G401 (cell line): Measurements from ENCODE around the gene POM121L2. TPM values are rescaled to one million over a fixed set of nuclear protein-coding genes. Genes with fewer than 3 reads are reported as not detected.
"Not testable (repeated sequence)": the region's sequence is repeated elsewhere in the genome, so short reads cannot be mapped to it uniquely, and the experiment has no call there.

Experiments
- DNase-seq: peaks from one replicate; pipeline ENCODE4 v3.0.0-alpha.2; 2015; ENCODE audit warnings: low spot score
- in situ Hi-C: cut with HindIII; loops from 2 replicates; pipeline ENCODE4 v1.10.0; 2016; ENCODE audit warnings: low sequenced_read_pairs, mixed read lengths
- total RNA-seq: library from RNA; depleted of rRNA; stranded (reverse); fragments of >200 nt; shearing (Covaris generic); gene quantifications from 2 replicates; pipeline ENCODE4 v1.2.3, GENCODE V29; 2014; rRNA removed

Gene POM121L2
- total RNA-seq, 1 experiment from 2014 or later = not detected

DNA sequence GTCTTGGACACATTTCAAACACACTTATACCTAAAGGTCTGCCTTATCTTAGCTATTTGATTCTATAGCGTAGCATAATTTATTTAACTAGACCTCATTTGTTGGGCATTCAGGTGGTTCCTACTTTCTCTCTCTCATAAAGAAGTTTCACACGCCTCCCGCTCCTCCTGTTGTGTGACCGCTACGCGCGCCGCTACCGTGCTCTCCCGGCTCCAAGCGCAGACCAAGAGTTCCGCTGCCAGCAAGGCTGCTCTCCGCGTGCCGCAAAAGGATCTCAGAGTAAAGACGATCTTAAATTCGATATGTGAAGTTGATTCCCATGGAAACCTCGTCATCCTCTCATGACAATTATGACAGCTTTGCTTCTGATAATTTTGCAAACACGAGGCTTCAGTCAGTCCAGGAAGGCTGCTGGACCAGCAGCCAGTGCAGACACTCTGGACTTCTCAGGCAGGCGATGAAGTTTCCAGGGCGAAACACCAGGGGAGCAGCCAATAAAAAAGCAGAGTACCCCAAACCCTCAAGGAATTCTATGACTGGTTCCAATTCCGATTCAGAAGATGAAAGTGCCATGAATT lies 44.1 kb downstream of the POM121L2 start:
- in situ Hi-C loops = no loop called here

DNA sequence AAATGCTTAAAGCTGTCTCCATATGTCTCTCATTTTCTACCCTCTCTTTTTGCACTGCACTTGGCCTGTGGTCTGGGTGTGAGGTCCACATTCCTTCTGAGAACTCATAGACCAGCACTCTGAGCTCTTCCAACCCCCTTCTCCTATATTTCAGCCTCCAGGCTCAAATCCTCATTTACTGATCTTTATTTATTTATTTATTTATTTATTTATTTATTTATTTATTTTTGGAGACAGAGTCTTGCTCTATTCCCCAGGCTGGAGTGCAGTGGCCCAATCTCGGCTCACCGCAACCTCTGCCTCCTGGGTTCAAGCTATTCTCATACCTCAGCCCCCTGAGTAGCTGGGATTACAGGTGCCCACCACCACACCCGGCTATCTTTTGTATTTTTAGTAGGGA lies 45.1 kb downstream of the POM121L2 start:
- in situ Hi-C loops, DNase-seq: not testable (repeated sequence)

More for the DNA sequence above, 44.1 kb downstream of the POM121L2 start:
- no peak for DNase-seq

DNA sequence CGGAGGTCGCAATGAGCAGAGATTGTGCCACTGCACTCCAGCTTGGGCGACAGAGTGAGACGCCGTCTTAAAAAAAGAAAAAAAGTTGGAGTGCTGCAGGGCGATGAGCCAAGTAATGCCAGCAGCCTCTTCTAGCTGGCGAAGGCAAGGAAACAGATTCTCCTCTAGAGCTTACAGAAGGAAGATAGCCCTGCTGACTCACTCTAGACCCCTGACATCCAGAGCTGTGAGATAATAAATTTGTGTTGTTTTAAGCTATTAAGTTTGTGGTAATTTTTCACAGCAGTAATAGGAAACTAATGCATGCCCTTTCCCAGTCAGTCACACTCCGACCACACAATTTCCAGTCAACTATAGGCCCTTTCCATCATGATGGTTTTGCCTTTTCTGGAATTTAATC lies 48.2 kb downstream of the POM121L2 start:
- in situ Hi-C loops = no loop called here
- DNase-seq = no peak

DNA sequence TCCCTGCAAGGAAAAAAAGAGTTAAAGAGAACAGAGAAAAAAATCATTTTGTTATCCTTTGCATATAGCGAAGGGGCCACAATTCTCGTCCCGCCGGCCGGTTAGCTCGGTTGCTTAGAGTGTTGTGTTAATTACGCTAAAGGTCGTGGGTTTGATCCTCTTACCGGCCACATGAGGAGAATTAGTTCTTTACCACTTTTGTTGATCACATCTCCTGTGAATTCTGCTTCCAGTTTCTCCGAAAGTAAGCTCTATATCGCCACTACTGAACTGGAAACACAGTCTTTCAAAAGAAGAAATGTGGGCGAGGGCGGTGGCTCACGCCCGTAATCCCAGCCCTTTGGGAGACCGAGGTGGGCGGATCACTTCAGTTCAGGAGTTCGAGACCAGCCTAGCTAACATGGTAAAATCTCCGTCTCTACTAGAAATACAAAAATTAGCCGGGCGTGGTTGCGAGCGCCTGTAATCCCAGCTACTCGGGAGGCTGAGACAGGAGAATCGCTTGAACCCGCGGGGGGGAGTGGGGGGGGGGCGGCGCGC lies 51.2 kb downstream of the POM121L2 start:
- DNase-seq = no peak
- in situ Hi-C loops = no loop called here

DNA sequence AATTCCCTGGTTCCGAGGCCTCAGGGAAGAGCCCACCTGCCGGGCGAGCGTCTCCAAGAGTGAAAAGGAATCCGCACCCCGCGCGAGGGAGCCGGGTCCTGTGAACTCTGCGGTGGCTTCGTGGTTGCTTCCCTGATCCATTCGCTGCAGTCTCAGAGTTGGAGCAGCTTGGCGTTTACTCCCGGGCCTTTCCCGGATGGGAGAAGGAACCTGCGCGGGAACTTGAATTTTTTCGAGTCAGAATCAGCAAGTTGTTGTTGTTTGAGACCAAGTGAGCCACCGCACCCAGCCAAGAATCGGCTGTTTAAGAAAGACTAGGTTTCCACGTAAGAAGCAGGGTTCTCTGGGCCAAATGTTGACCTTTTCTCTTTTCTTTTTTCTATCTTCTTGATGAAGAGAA lies 51.7 kb downstream of the POM121L2 start:
- no peak for DNase-seq
- in situ Hi-C loops = no loop called here

Other genes with a start within 250 kb of the POM121L2 start
- 7.3 and 12.9 TPM in 2 replicates for gene PRSS16, start 64.6 kb downstream of the POM121L2 start, total RNA-seq
- 13.4 and 17.0 TPM in 2 replicates for gene ZNF391, start 76.5 kb upstream of the POM121L2 start, total RNA-seq
- 14.1 and 23.9 TPM in 2 replicates for gene ZNF184, start 160.8 kb upstream of the POM121L2 start, total RNA-seq